Suprapubic skin (tissue), 4 donors: ENCODE results near the gene ACACB. TPM values are rescaled to one million over a fixed set of nuclear protein-coding genes. Genes with fewer than 3 reads are reported as not detected.

Source experiments
- DNase-seq, 2 donors: peaks; one replicate each; pipeline ENCODE4 v3.0.0-alpha.2; 2019; ENCODE audit warnings: low spot score in 2 of 2
- H3K27ac ChIP-seq: fragments of 200-600 bp; sonication (generic); one replicate; pipeline ENCODE4 v1.5.1; 2019
- H3K27me3 ChIP-seq: fragments of 200-600 bp; sonication (generic); one replicate; pipeline ENCODE4 v1.5.1; 2019
- H3K36me3 ChIP-seq: fragments of 200-600 bp; sonication (generic); one replicate; pipeline ENCODE4 v1.5.1; 2019
- H3K4me1 ChIP-seq: fragments of 200-600 bp; sonication (generic); one replicate; pipeline ENCODE4 v1.5.1; 2019
- H3K4me3 ChIP-seq: fragments of 200-600 bp; sonication (generic); one replicate; pipeline ENCODE4 v1.5.1; 2019; ENCODE audit warnings: mild to moderate bottlenecking
- H3K9me3 ChIP-seq: fragments of 200-600 bp; sonication (generic); one replicate; pipeline ENCODE4 v1.5.1; 2019
- CTCF ChIP-seq, 2 donors: fragments of 200-600 bp in 1 of 2; fragments of 450-650 bp in 1 of 2; sonication (generic) in 1 of 2; IDR thresholded peaks; one replicate each; pipeline ENCODE4 v1.5.1; 2016 to 2019; ENCODE audit warnings: antibody characterized with exemption in 2 of 2, mild to moderate bottlenecking in 1 of 2, moderate library complexity in 1 of 2
- EP300 ChIP-seq: sonication (generic); formaldehyde crosslinking; IDR thresholded peaks from one replicate; pipeline ENCODE4 v1.6.1; 2017; ENCODE audit warnings: antibody characterized with exemption
- POLR2A ChIP-seq, 2 donors: fragments of 450-650 bp; IDR thresholded peaks; one replicate each; pipeline ENCODE4 v1.6.1; 2017; ENCODE audit warnings: antibody characterized with exemption in 2 of 2, mild to moderate bottlenecking in 2 of 2, moderate library complexity in 2 of 2
- POLR2AphosphoS5 ChIP-seq, 3 donors: sonication (generic); formaldehyde crosslinking; IDR thresholded peaks; one replicate each; pipeline ENCODE4 v1.6.1; 2017; ENCODE audit warnings: antibody characterized with exemption in 3 of 3
- WGBS: methylation state at CpG from one replicate; pipeline ENCODE4 v1.1.5; 2018; 5-methylcytosine and 5-hydroxymethylcytosine counted together
- total RNA-seq, 4 donors: library from RNA; depleted of rRNA; stranded (reverse); fragments of >200 nt; gene quantifications; one replicate each; pipeline ENCODE4 v1.1.0, GENCODE V29; 2016

ACACB gene
- total RNA-seq, 4 donors from 2014 or later = 19.2 to 90.8 (median 56.9) TPM

- Histone ChIP-seq H3K4me1 (no peaks in the 10 kb centered on the region), H3K9me3 (no peaks in the 10 kb centered on the region), H3K27ac (no peak overlapping the region), H3K4me3 (no peak overlapping the region), H3K36me3 (peaks cover 76% of the 10 kb centered on the region), H3K27me3 (no peaks in the 10 kb centered on the region)
- 95% methylated on average over 6 of the region's 6 CpGs for WGBS
- DNase-seq = no peak
- no peak for TF ChIP-seq POLR2A (IDR thresholded peaks at IDR 0.05)
- TF ChIP-seq EP300 = no peak
- TF ChIP-seq CTCF (IDR thresholded peaks at IDR 0.05) = no peak
- no peak for TF ChIP-seq POLR2AphosphoS5 (IDR thresholded peaks at IDR 0.05)
Observed at GRCh38 chr12:109218996-109219395, 102.6 kb downstream of the ACACB start.

- no peak for DNase-seq
- H3K27me3 ChIP-seq = no peaks in the 10 kb centered on the region
- peaks cover 78% of the 10 kb centered on the region for H3K36me3 ChIP-seq
- no peak for TF ChIP-seq EP300
- TF ChIP-seq POLR2A (IDR thresholded peaks at IDR 0.05) = no peak
- no peak for TF ChIP-seq POLR2AphosphoS5 (IDR thresholded peaks at IDR 0.05)
- no peak for TF ChIP-seq CTCF (IDR thresholded peaks at IDR 0.05)
- 63% methylated on average over 2 of the region's 2 CpGs for WGBS
- H3K4me3 ChIP-seq = no peak overlapping the region
- H3K9me3 ChIP-seq = no peaks in the 10 kb centered on the region
- no peak overlapping the region for H3K27ac ChIP-seq
- H3K4me1 ChIP-seq = no peaks in the 10 kb centered on the region
Observed at GRCh38 chr12:109219938-109220337, 103.6 kb downstream of the ACACB start.

GRCh38 chr12:109221277-109221931, 105.0 kb downstream of the ACACB start:
- WGBS = 94% methylated on average over 7 of the region's 10 CpGs
- H3K4me3 ChIP-seq = no peak overlapping the region
- H3K4me1 ChIP-seq = no peaks in the 10 kb centered on the region
- no peaks in the 10 kb centered on the region for H3K27me3 ChIP-seq
- no peak overlapping the region for H3K27ac ChIP-seq
- H3K9me3 ChIP-seq = no peaks in the 10 kb centered on the region
- TF ChIP-seq POLR2AphosphoS5 (IDR thresholded peaks at IDR 0.05) = no peak
- TF ChIP-seq CTCF (IDR thresholded peaks at IDR 0.05) = no peak
- TF ChIP-seq EP300 = no peak
- TF ChIP-seq POLR2A (IDR thresholded peaks at IDR 0.05) = no peak
- no peak for DNase-seq
- H3K36me3 ChIP-seq = peaks cover 80% of the 10 kb centered on the region

GRCh38 chr12:109222062-109222461, 105.7 kb downstream of the ACACB start:
- WGBS = 83% methylated on average over 6 of the region's 7 CpGs
- no peaks in the 10 kb centered on the region for H3K27me3 ChIP-seq
- no peak overlapping the region for H3K4me3 ChIP-seq
- DNase-seq = no peak
- no peaks in the 10 kb centered on the region for H3K4me1 ChIP-seq
- TF ChIP-seq EP300 (no peak), POLR2A (IDR thresholded peaks at IDR 0.05) (no peak), CTCF (IDR thresholded peaks at IDR 0.05) (no peak), POLR2AphosphoS5 (IDR thresholded peaks at IDR 0.05) (no peak)
- no peak overlapping the region for H3K27ac ChIP-seq
- H3K36me3 ChIP-seq = peaks cover 78% of the 10 kb centered on the region
- H3K9me3 ChIP-seq = no peaks in the 10 kb centered on the region

GRCh38 chr12:109222496-109222895, 106.1 kb downstream of the ACACB start:
- 91% methylated on average over 18 of the region's 18 CpGs for WGBS
- H3K9me3 ChIP-seq = no peaks in the 10 kb centered on the region
- no peak overlapping the region for H3K27ac ChIP-seq
- no peak for DNase-seq
- no peaks in the 10 kb centered on the region for H3K27me3 ChIP-seq
- no peaks in the 10 kb centered on the region for H3K4me1 ChIP-seq
- H3K36me3 ChIP-seq = peaks cover 78% of the 10 kb centered on the region
- no peak for TF ChIP-seq EP300
- TF ChIP-seq POLR2AphosphoS5 (IDR thresholded peaks at IDR 0.05) = no peak
- TF ChIP-seq POLR2A (IDR thresholded peaks at IDR 0.05) = no peak
- no peak for TF ChIP-seq CTCF (IDR thresholded peaks at IDR 0.05)
- H3K4me3 ChIP-seq = no peak overlapping the region
